GM10266 (cell line): Measurements from ENCODE around the gene WRAP53.
A peak's percentile ranks its signal among the peaks of the same experiment; 100 is the strongest.
"Not testable (repeated sequence)": the region's sequence is repeated elsewhere in the genome, so short reads cannot be mapped to it uniquely, and the experiment has no call there.

ENCODE experiments used
- DNase-seq: peaks from one replicate; pipeline ENCODE4 v3.0.0; 2012; ENCODE audit errors: extremely low spot score
- TF ChIP-seq, protein P1 (sequence below): IDR thresholded peaks from 2 replicates; pipeline ENCODE4 v1.5.1; 2012; ENCODE audit warnings: mild to moderate bottlenecking, low read depth; ENCODE audit not compliant: control insufficient read depth, insufficient read depth; ENCODE audit errors: missing control alignments

Gene WRAP53

DNA sequence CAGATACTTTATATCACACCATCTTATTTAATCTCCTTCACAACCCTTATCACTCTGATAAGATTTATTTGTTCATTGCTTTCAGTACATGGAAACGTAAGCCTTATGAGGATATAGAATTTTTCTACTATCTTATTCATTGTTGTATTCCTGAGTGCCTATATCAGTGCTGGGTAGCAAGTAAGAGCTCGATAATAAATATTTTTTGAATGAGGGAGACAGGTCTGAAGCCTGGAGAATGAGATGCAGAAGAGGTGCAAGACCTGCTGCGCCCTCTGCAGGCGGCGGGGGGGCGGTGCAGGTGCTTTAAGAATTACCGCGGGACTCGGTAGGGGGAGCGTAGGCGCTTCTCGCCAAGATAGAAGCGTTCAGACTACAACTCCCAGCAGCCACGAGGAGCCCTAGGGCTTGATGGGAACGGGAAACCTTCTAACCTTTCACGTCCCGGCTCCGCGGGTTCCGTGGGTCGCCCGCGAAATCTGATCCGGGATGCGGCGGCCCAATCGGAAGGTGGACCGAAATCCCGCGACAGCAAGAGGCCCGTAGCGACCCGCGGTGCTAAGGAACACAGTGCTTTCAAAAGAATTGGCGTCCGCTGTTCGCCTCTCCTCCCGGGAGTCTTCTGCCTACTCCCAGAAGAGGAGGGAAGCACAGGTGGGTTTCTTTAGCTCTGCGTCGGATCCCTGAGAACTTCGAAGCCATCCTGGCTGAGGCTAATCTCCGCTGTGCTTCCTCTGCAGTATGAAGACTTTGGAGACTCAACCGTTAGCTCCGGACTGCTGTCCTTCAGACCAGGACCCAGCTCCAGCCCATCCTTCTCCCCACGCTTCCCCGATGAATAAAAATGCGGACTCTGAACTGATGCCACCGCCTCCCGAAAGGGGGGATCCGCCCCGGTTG, at the start of gene WRAP53:
Gene WRAP53, plus strand, starts transcription at position 570 of the 900 bp plus-strand sequence. Its CDS starts 172 bp downstream, at position 742.
- peak; percentile 91 for DNase-seq
- TF ChIP-seq, protein P1, sequence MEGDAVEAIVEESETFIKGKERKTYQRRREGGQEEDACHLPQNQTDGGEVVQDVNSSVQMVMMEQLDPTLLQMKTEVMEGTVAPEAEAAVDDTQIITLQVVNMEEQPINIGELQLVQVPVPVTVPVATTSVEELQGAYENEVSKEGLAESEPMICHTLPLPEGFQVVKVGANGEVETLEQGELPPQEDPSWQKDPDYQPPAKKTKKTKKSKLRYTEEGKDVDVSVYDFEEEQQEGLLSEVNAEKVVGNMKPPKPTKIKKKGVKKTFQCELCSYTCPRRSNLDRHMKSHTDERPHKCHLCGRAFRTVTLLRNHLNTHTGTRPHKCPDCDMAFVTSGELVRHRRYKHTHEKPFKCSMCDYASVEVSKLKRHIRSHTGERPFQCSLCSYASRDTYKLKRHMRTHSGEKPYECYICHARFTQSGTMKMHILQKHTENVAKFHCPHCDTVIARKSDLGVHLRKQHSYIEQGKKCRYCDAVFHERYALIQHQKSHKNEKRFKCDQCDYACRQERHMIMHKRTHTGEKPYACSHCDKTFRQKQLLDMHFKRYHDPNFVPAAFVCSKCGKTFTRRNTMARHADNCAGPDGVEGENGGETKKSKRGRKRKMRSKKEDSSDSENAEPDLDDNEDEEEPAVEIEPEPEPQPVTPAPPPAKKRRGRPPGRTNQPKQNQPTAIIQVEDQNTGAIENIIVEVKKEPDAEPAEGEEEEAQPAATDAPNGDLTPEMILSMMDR, result peak; percentile 99

GRCh38 chr17:7640783-7641182, 47.5 kb upstream of the WRAP53 start:
- TF ChIP-seq, protein P1, result no peak
- no peak for DNase-seq

DNA sequence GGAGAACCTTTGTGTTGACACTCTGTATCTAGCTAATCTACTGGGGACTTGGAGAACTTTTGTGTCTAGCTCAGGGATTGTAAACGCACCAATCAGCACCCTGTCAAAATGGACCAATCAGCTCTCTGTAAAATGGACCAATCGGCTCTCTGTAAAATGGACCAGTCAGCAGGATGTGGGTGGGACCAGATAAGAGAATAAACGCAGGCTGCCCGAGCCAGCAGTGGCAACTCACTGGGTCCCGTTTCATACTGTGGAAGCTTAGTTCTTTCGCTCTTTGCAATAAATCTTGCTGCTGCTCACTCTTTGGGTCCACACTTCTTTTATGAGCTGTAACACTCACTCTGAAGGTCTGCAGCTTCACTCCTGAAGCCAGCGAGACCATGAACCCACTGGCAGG, 46.6 kb upstream of the WRAP53 start:
- DNase-seq, result not testable (repeated sequence)

DNA sequence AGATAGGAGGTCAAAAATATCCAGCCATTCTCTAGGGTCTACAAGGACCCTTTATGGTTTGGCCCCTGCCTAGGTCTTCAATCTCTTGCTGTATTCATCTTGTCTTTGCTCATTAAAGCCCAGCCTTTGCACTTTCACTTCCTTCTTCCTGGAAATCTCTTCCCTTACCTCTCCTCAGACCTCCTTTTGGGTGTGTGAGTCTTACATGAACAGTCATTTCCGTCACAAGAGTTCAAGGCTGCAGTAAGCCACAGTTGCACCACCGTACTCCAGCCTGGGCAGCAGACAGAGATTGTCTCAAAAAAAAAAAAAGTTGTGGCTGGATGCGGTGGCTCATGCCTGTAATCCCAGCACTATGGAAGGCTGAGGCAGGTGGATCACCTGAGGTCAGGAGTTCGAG, 43.5 kb upstream of the WRAP53 start:
- TF ChIP-seq, protein P1, result no peak
- no peak for DNase-seq

DNA sequence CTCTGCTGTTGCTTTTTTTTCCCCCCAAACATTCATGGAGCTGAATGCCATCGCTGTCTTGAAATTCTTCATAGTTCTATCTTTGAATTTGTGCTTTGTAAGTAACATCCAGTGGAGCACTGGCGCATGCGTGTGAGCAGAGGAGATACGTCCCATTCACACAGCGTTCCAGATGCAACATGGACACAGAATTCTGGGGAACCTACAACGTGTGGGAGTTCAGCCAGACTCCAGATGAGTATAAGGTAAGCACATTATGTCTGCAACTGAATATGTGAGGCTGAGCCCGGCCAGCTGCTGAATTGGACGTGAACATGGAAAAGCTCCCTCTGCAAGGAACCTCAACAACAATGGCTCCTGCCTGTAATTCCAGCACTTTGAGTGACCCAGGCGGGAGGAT, 41.8 kb upstream of the WRAP53 start:
- TF ChIP-seq, protein P1, result no peak
- DNase-seq, result no peak

- DNase-seq, result no peak
- TF ChIP-seq, protein P1, result no peak
Measured at GRCh38 chr17:7647018-7647417, 41.3 kb upstream of the WRAP53 start.

DNA sequence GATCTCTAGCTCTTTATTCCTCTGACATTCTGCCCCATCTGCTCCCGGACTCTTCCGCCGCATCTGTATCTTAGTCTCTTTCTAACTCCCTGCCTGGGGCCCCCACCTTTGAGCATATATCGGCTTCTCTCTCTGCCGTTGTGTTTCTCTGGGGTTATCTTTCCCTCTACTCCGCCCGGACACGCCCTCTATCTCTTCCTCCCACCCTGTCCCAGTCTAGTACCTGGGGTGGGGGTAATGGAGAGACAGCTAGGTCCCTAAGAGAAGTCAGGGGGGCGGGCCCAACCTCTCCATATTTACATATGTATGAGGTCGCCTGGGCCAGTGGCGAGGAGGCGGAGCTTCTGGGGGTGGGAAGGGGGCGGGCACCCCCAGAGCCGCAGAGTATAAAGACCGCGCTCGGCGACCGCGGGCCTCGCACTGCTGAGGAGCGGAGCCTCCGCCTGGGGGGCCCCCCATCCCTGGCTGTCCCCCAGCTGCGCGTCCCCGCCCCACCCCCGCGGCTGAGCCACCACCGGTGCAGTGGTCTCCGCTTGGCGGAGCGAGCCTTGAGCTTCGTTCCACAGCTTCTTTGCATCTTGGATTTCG, 37.7 kb upstream of the WRAP53 start, which contains the start of gene ATP1B2:
Gene ATP1B2, plus strand, starts transcription at position 418 of the 588 bp plus-strand sequence. CDS start 593 bp downstream, outside the sequence.
- peak; percentile 88 for DNase-seq
- TF ChIP-seq, protein P1, result no peak
